Uterus (tissue), 4 donors: ENCODE results near the gene CALHM4. TPM values are rescaled to one million over a fixed set of nuclear protein-coding genes. Genes with fewer than 3 reads are reported as not detected.

Experiments used
- DNase-seq, 2 donors: peaks; one replicate each; pipeline ENCODE4 v3.0.0-alpha.2; 2019 to 2020
- H3K27ac ChIP-seq, 2 donors: fragments of 200-600 bp; sonication (generic); 1 replicate in 1 of 2; 2 replicates in 1 of 2; pipeline ENCODE4 v1.5.1; 2016 to 2018
- H3K27me3 ChIP-seq, 2 donors: fragments of 200-600 bp; sonication (generic); one replicate each; pipeline ENCODE4 v1.5.1; 2018 to 2019; ENCODE audit warnings: control low read depth in 1 of 2
- H3K36me3 ChIP-seq, 2 donors: fragments of 200-600 bp; sonication (generic); one replicate each; pipeline ENCODE4 v1.5.1; 2019; ENCODE audit warnings: control low read depth in 1 of 2
- H3K4me1 ChIP-seq, 2 donors: fragments of 200-600 bp; sonication (generic); one replicate each; pipeline ENCODE4 v1.5.1; 2018 to 2019; ENCODE audit warnings: control low read depth in 1 of 2
- H3K4me3 ChIP-seq, 2 donors: fragments of 200-600 bp; sonication (generic); 1 replicate in 1 of 2; 2 replicates in 1 of 2; pipeline ENCODE4 v1.5.1; 2018 to 2019; ENCODE audit warnings: mild to moderate bottlenecking in 1 of 2
- H3K9me3 ChIP-seq, 2 donors: fragments of 200-600 bp; sonication (generic); one replicate each; pipeline ENCODE4 v1.5.1; 2019; ENCODE audit warnings: control low read depth in 1 of 2
- POLR2A ChIP-seq, 2 donors: fragments of 450-650 bp; IDR thresholded peaks; one replicate each; pipeline ENCODE4 v1.6.1; 2016; ENCODE audit warnings: antibody characterized with exemption in 2 of 2, mild to moderate bottlenecking in 1 of 2, moderate library complexity in 1 of 2
- intact Hi-C: fragments of 100-400 bp; cut with DNase I; formaldehyde crosslinking; loops from one replicate; pipeline ENCODE4 v1.15.1; 2023; ENCODE audit warnings: low total_unique reads
- total RNA-seq, 4 donors: library from RNA; depleted of rRNA in 3 of 4; stranded (reverse); fragments of >200 nt in 3 of 4; gene quantifications; one replicate each; pipeline versions ENCODE4 v1.1.0 to v1.2.4, GENCODE V29; 2014 to 2023
- TF ChIP-seq, protein P1 (sequence below), 4 experiments: fragments of 200-600 bp in 2 of 4; fragments of 450-650 bp in 2 of 4; sonication (generic) in 2 of 4; IDR thresholded peaks; one replicate each; pipeline ENCODE4 v1.5.1; 2016 to 2019; ENCODE audit warnings: antibody characterized with exemption in 4 of 4, mild to moderate bottlenecking in 2 of 4, moderate library complexity in 1 of 4
- donor health status: DM: yes; HTN: yes; CAD: no.

The CALHM4 gene, protein sequence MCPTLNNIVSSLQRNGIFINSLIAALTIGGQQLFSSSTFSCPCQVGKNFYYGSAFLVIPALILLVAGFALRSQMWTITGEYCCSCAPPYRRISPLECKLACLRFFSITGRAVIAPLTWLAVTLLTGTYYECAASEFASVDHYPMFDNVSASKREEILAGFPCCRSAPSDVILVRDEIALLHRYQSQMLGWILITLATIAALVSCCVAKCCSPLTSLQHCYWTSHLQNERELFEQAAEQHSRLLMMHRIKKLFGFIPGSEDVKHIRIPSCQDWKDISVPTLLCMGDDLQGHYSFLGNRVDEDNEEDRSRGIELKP
- total RNA-seq: not detected

DNA sequence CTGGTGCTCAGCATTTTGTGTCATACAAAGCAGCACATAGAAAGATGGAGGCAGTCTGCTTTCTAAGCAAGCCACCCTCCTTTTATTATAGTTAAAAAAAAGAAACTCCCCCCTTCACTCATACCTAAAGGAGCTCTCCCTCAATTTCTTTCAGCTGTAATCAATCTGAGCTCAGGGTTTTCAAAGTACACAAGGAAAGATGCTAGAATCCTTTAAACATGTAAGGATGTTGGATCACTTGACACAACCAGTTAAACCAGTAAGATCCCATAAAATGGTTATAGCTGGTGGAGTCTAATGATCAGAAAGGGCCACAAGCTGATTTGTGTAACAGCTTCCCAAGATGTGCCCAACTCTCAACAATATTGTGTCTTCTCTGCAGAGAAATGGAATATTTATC is at the start of gene CALHM4:
Gene CALHM4, plus strand, starts transcription at position 301 of the 400 bp plus-strand sequence. Its CDS starts 43 bp downstream, at position 344.
- TF ChIP-seq, protein P1, sequence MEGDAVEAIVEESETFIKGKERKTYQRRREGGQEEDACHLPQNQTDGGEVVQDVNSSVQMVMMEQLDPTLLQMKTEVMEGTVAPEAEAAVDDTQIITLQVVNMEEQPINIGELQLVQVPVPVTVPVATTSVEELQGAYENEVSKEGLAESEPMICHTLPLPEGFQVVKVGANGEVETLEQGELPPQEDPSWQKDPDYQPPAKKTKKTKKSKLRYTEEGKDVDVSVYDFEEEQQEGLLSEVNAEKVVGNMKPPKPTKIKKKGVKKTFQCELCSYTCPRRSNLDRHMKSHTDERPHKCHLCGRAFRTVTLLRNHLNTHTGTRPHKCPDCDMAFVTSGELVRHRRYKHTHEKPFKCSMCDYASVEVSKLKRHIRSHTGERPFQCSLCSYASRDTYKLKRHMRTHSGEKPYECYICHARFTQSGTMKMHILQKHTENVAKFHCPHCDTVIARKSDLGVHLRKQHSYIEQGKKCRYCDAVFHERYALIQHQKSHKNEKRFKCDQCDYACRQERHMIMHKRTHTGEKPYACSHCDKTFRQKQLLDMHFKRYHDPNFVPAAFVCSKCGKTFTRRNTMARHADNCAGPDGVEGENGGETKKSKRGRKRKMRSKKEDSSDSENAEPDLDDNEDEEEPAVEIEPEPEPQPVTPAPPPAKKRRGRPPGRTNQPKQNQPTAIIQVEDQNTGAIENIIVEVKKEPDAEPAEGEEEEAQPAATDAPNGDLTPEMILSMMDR (IDR thresholded peaks at IDR 0.05): no peak
- TF ChIP-seq POLR2A (IDR thresholded peaks at IDR 0.05): no peak
- DNase-seq: no peak
- intact Hi-C loops: no loop called here

DNA sequence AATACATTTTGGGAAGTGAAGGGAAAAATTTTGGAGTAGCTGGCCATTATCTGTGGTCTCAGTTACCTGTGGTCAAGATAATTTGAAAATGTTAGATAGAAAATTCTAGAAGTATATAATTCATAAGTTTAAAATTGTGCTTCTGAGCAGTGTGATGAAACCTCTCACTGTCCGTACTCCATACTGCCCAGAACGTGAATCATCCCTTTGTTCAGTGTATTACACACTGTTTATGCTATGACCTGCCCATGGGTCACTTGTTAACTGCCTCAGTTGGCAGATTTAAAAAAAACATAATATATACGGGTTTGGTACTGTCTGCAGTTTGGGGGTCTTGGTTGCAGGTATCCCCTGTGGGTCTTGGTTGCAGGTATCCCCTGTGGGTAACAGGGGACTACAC is 46.2 kb upstream of the CALHM4 start:
- H3K27me3 ChIP-seq: no peaks in the 10 kb centered on the region
- TF ChIP-seq, protein P1 (IDR thresholded peaks at IDR 0.05): no peak
- no peak for TF ChIP-seq POLR2A (IDR thresholded peaks at IDR 0.05)
- H3K36me3 ChIP-seq: no peaks in the 10 kb centered on the region
- intact Hi-C loops: no loop called here
- no peak overlapping the region for H3K4me3 ChIP-seq
- no peak for DNase-seq
- H3K4me1 ChIP-seq: no peaks in the 10 kb centered on the region
- no peak overlapping the region for H3K27ac ChIP-seq
- H3K9me3 ChIP-seq: no peaks in the 10 kb centered on the region

More for the DNA sequence above, at the start of gene CALHM4:
- Histone ChIP-seq H3K4me1 (no peaks in the 10 kb centered on the region), H3K36me3 (no peaks in the 10 kb centered on the region), H3K9me3 (no peaks in the 10 kb centered on the region), H3K4me3 (no peak within 1 kb of the TSS), H3K27me3 (no peaks in the 10 kb centered on the region), H3K27ac (no peak within 1 kb of the TSS)

DNA sequence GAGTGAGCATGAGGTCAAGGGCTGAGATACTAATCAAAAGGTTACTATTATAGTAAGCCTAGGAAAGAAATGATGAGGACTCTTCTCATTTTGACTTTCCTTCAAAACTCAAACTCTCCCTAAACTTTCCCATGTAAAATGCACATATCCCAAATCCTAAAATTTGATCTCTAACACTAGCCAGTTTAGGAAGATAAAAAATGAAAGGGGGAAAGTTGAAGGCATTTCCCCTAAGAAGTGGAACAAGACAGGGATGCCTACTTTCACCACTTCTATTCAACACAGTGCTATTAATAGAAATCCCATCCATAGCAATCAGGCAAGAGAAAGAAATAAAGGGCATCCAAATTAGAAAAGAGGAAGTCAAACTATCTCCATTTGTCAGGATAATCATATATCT is 45.0 kb upstream of the CALHM4 start:
- no peaks in the 10 kb centered on the region for H3K27me3 ChIP-seq
- intact Hi-C loops: no loop called here
- TF ChIP-seq, protein P1 (IDR thresholded peaks at IDR 0.05): no peak
- TF ChIP-seq POLR2A (IDR thresholded peaks at IDR 0.05): no peak
- no peaks in the 10 kb centered on the region for H3K36me3 ChIP-seq
- no peak overlapping the region for H3K27ac ChIP-seq
- H3K9me3 ChIP-seq: no peaks in the 10 kb centered on the region
- no peak for DNase-seq
- no peaks in the 10 kb centered on the region for H3K4me1 ChIP-seq
- H3K4me3 ChIP-seq: no peak overlapping the region

DNA sequence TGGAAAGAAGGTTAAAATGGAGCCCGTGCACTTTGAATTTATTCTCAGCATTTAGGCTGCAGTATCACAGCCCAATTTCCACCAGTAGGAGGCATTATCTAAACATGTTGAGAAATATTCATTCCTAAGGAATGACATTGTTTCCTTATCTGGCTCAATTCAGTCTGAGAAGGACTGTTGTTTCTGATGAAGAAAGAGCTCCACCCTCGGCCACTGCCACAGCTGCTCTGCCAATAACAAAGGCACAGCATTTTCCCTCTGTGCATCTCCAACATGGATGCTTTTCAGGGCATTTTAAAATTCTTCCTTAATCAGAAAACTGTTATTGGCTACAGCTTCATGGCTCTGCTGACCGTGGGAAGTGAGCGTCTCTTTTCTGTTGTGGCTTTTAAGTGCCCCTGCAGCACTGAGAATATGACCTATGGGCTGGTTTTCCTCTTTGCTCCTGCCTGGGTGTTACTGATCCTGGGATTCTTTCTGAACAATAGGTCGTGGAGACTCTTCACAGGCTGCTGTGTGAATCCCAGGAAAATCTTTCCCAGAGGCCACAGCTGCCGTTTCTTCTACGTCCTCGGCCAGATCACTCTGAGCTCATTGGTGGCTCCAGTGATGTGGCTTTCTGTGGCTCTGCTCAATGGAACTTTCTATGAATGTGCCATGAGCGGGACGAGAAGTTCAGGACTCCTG is 42.0 kb upstream of the CALHM4 start, which contains the start of gene CALHM5:
Gene CALHM5, plus strand, starts transcription at position 216 of the 687 bp plus-strand sequence. Its CDS starts 58 bp downstream, at position 274.
- Histone ChIP-seq H3K9me3 (no peaks in the 10 kb centered on the region), H3K36me3 (no peaks in the 10 kb centered on the region), H3K4me3 (peak within 1 kb of the TSS; percentile 10 to 20), H3K27ac (peak within 1 kb of the TSS; percentile 79 to 84), H3K27me3 (no peaks in the 10 kb centered on the region), H3K4me1 (no peaks in the 10 kb centered on the region)
- intact Hi-C loops: no loop called here
- DNase-seq: peak; percentile 43 to 59
- TF ChIP-seq, protein P1 (IDR thresholded peaks at IDR 0.05): peak; percentile 49 to 75 (median 66)
- peak; percentile 39 to 44 for TF ChIP-seq POLR2A (IDR thresholded peaks at IDR 0.05)

DNA sequence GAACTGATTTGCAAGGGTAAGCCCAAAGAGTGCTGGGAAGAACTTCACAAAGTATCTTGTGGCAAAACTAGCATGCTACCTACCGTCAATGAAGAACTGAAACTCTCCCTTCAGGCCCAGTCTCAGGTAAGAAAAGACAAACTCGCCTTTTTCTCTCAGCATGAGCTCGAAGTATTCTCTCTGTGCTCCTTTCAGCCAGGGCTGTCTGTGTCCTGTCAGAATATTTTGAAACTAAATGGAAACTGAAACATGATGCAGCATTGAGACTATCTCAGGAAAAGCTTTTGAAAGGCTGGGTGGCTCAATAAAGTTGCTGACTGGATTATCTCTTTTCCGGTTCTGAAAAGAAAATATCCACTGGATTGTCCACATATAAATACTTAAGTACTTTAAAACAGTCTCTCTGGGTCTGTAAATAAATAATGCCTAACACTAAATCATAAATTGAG is 41.4 kb upstream of the CALHM4 start:
- H3K36me3 ChIP-seq: no peaks in the 10 kb centered on the region
- DNase-seq: no peak
- no peaks in the 10 kb centered on the region for H3K4me1 ChIP-seq
- H3K27me3 ChIP-seq: no peaks in the 10 kb centered on the region
- H3K4me3 ChIP-seq: peak overlapping the region; percentile 10 to 20
- intact Hi-C loops: no loop called here
- TF ChIP-seq, protein P1 (IDR thresholded peaks at IDR 0.05): no peak
- no peak for TF ChIP-seq POLR2A (IDR thresholded peaks at IDR 0.05)
- no peaks in the 10 kb centered on the region for H3K9me3 ChIP-seq
- peak overlapping the region; percentile 79 to 84 for H3K27ac ChIP-seq
